Neural progenitor cell (in vitro differentiated cells): ENCODE measurements around the gene SMAD2. TPM values are rescaled to one million over a fixed set of nuclear protein-coding genes. Genes with fewer than 3 reads are reported as not detected.

Experiments used
- DNase-seq: peaks from one replicate; pipeline ENCODE4 v3.0.0-alpha.2; 2016; ENCODE audit warnings: low spot score
- H2AFZ ChIP-seq: fragments of 200-600 bp; sonication (generic); replicated peaks from 2 replicates; pipeline ENCODE4 v1.6.1; 2016; ENCODE audit warnings: antibody characterized with exemption
- H3F3A ChIP-seq: fragments of 200-600 bp; sonication (generic); 2 replicates; pipeline ENCODE4 v1.6.1; 2016; ENCODE audit warnings: antibody characterized with exemption, low read depth
- H3K27ac ChIP-seq: fragments of 200-600 bp; sonication (generic); 2 replicates; pipeline ENCODE4 v1.5.1; 2016; ENCODE audit warnings: mild to moderate bottlenecking
- H3K27me3 ChIP-seq: fragments of 200-600 bp; sonication (generic); 2 replicates; pipeline ENCODE4 v1.6.1; 2016; ENCODE audit warnings: mild to moderate bottlenecking, moderate library complexity
- H3K36me3 ChIP-seq: fragments of 200-600 bp; sonication (generic); 2 replicates; pipeline ENCODE4 v1.5.1; 2016
- H3K4me1 ChIP-seq: fragments of 200-600 bp; sonication (generic); 2 replicates; pipeline ENCODE4 v1.6.1; 2016; ENCODE audit warnings: mixed run types
- H3K4me2 ChIP-seq: fragments of 200-600 bp; sonication (generic); 2 replicates; pipeline ENCODE4 v1.6.1; 2016
- H3K4me3 ChIP-seq: fragments of 200-600 bp; sonication (generic); 2 replicates; pipeline ENCODE4 v1.5.1; 2016
- H3K79me2 ChIP-seq: fragments of 200-600 bp; sonication (generic); 2 replicates; pipeline ENCODE4 v1.6.1; 2016; ENCODE audit warnings: low read depth
- H3K9ac ChIP-seq: fragments of 200-600 bp; sonication (generic); 2 replicates; pipeline ENCODE4 v1.6.1; 2016
- H3K9me3 ChIP-seq: fragments of 200-600 bp; sonication (generic); 2 replicates; pipeline ENCODE4 v1.5.1; 2016; ENCODE audit warnings: low read depth
- H4K20me1 ChIP-seq: fragments of 200-600 bp; sonication (generic); 2 replicates; pipeline ENCODE4 v1.6.1; 2016; ENCODE audit warnings: low read depth
- H3K27ac Mint-ChIP-seq: 3 replicates; pipeline ENCODE4 v1.8.0; 2021; ENCODE audit warnings: mixed read lengths
- H3K27me3 Mint-ChIP-seq: 2 replicates; pipeline ENCODE4 v1.8.0; 2022; ENCODE audit warnings: low read depth, mild to moderate bottlenecking, inconsistent platforms, moderate library complexity, mixed read lengths; ENCODE audit not compliant: insufficient read depth
- H3K36me3 Mint-ChIP-seq: 3 replicates; pipeline ENCODE4 v1.8.0; 2021; ENCODE audit warnings: mixed read lengths
- H3K4me1 Mint-ChIP-seq: 3 replicates; pipeline ENCODE4 v1.8.0; 2021; ENCODE audit warnings: mixed read lengths
- H3K4me3 Mint-ChIP-seq: 3 replicates; pipeline ENCODE4 v1.8.0; 2021; ENCODE audit warnings: mild to moderate bottlenecking, moderate library complexity, mixed read lengths
- H3K9me3 Mint-ChIP-seq: 3 replicates; pipeline ENCODE4 v1.8.0; 2020; ENCODE audit warnings: mixed read lengths
- CTCF ChIP-seq: fragments of 200-600 bp; sonication (generic); IDR thresholded peaks from 2 replicates; pipeline ENCODE4 v1.5.1; 2017; ENCODE audit warnings: antibody characterized with exemption, mild to moderate bottlenecking
- EZH2 ChIP-seq: fragments of 200-600 bp; sonication (generic); IDR thresholded peaks from 2 replicates; pipeline ENCODE4 v1.6.1; 2017; ENCODE audit warnings: antibody characterized with exemption, mild to moderate bottlenecking, moderate library complexity
- EZH2phosphoT487 ChIP-seq: fragments of 200-600 bp; sonication (generic); IDR thresholded peaks from 2 replicates; pipeline ENCODE4 v1.6.1; 2017; ENCODE audit warnings: antibody characterized with exemption
- total RNA-seq: library from RNA; depleted of rRNA; stranded (reverse); fragments of >200 nt; gene quantifications from 2 replicates; pipeline ENCODE4 v1.2.3, GENCODE V29; 2015; ENCODE audit warnings: low replicate concordance

SMAD2 gene
- total RNA-seq, 1 donor from 2014 or later: 233 TPM

GRCh38 chr18:47781561-47781960 is 148.9 kb downstream of the SMAD2 start:
- H3K4me3 ChIP-seq: no peak overlapping the region
- H3K4me3 Mint-ChIP-seq: no peak overlapping the region
- H3K9me3 Mint-ChIP-seq: peaks cover 17% of the 10 kb centered on the region
- no peak for TF ChIP-seq CTCF
- TF ChIP-seq EZH2: no peak
- no peak for DNase-seq
- peaks cover 13% of the 10 kb centered on the region for H3K9me3 ChIP-seq
- H3K4me2 ChIP-seq: no peak overlapping the region
- H3K79me2 ChIP-seq: no peaks in the 10 kb centered on the region
- H3K27ac Mint-ChIP-seq: no peak overlapping the region
- H4K20me1 ChIP-seq: no peaks in the 10 kb centered on the region
- no peaks in the 10 kb centered on the region for H3K36me3 Mint-ChIP-seq
- H3K4me1 Mint-ChIP-seq: no peaks in the 10 kb centered on the region
- no peak overlapping the region for H3K9ac ChIP-seq
- no peak overlapping the region for H3K27ac ChIP-seq
- H3K27me3 ChIP-seq: no peaks in the 10 kb centered on the region
- H3K36me3 ChIP-seq: no peaks in the 10 kb centered on the region
- no peak overlapping the region for H2AFZ ChIP-seq
- no peaks in the 10 kb centered on the region for H3F3A ChIP-seq
- peaks cover 5% of the 10 kb centered on the region for H3K27me3 Mint-ChIP-seq
- H3K4me1 ChIP-seq: no peaks in the 10 kb centered on the region

- H3K27ac ChIP-seq: no peak overlapping the region
- H3K4me3 ChIP-seq: no peak overlapping the region
- peaks cover 8% of the 10 kb centered on the region for H3K9me3 ChIP-seq
- H3K27me3 ChIP-seq: no peaks in the 10 kb centered on the region
- TF ChIP-seq EZH2 (no peak), EZH2phosphoT487 (no peak), CTCF (no peak)
- no peaks in the 10 kb centered on the region for H3K36me3 ChIP-seq
- peaks cover 15% of the 10 kb centered on the region for H3K9me3 Mint-ChIP-seq
- H3K4me1 ChIP-seq: no peaks in the 10 kb centered on the region
- H2AFZ ChIP-seq: no peak overlapping the region
- DNase-seq: no peak
- H3K36me3 Mint-ChIP-seq: no peaks in the 10 kb centered on the region
- peaks cover 8% of the 10 kb centered on the region for H3K27me3 Mint-ChIP-seq
- no peak overlapping the region for H3K4me3 Mint-ChIP-seq
- H3F3A ChIP-seq: no peaks in the 10 kb centered on the region
- H3K9ac ChIP-seq: no peak overlapping the region
- no peaks in the 10 kb centered on the region for H4K20me1 ChIP-seq
- no peaks in the 10 kb centered on the region for H3K4me1 Mint-ChIP-seq
- H3K27ac Mint-ChIP-seq: no peak overlapping the region
- H3K4me2 ChIP-seq: no peak overlapping the region
- no peaks in the 10 kb centered on the region for H3K79me2 ChIP-seq
These were observed 150.3 kb downstream of the SMAD2 start for GRCh38 chr18:47780011-47780725.

- peaks cover 5% of the 10 kb centered on the region for H3K9me3 ChIP-seq
- Mint-ChIP-seq H3K4me3 (no peak overlapping the region), H3K27ac (no peak overlapping the region), H3K9me3 (peaks cover 12% of the 10 kb centered on the region), H3K36me3 (no peaks in the 10 kb centered on the region), H3K27me3 (peaks cover 10% of the 10 kb centered on the region), H3K4me1 (no peaks in the 10 kb centered on the region)
- no peak overlapping the region for H3K9ac ChIP-seq
- no peak overlapping the region for H3K27ac ChIP-seq
- H3K4me1 ChIP-seq: no peaks in the 10 kb centered on the region
- no peak overlapping the region for H3K4me2 ChIP-seq
- H3K36me3 ChIP-seq: no peaks in the 10 kb centered on the region
- no peak for DNase-seq
- H3K4me3 ChIP-seq: no peak overlapping the region
- H3F3A ChIP-seq: no peaks in the 10 kb centered on the region
- H2AFZ ChIP-seq: no peak overlapping the region
- no peaks in the 10 kb centered on the region for H3K79me2 ChIP-seq
- no peaks in the 10 kb centered on the region for H3K27me3 ChIP-seq
- TF ChIP-seq EZH2 (no peak), CTCF (no peak), EZH2phosphoT487 (no peak)
- H4K20me1 ChIP-seq: no peaks in the 10 kb centered on the region
These were observed 151.1 kb downstream of the SMAD2 start for GRCh38 chr18:47779381-47779780.
